ENCODE results near the gene CEP120. TPM values are rescaled to one million over a fixed set of nuclear protein-coding genes. Genes with fewer than 3 reads are reported as not detected.

CEP120 gene
- total and polyA plus RNA-seq, 2 experiments from 2014 or later, result 4.9 to 16.3 TPM

DNA sequence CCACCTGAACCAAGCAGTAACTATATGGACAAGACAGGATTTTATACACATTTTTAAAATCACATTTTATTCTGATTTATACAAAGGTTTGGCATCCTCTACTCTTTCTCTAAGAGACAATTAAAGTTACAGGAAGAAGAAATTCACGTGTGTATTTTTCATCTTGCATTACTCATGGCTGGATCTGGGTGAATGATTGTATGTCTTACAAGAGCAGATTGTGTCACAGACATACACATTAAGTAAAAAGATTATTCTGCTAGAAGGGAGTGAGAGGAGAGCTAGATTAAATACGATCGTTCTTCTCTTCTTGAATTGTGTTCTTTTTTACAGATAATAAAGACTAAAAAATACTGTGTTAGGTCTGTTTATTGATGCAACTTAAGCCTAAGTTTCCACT, 20.8 kb upstream of the CEP120 start:
- Mint-ChIP-seq H3K9me3 (no peaks in the 10 kb centered on the region), H3K4me3 (no peak overlapping the region)
- no peak for ATAC-seq

GRCh38 chr5:123441408-123441807, 18.2 kb upstream of the CEP120 start:
- H3K9me2 ChIP-seq (ENCODE audit: insufficient read depth), result no peaks in the 10 kb centered on the region
- no peaks in the 10 kb centered on the region for H3K4me1 ChIP-seq (ENCODE audit: insufficient read depth)
- no peak overlapping the region for H2AFZ ChIP-seq
- H3K79me2 ChIP-seq (replicated peaks; ENCODE audit: insufficient read depth), result no peaks in the 10 kb centered on the region
- no peaks in the 10 kb centered on the region for H3K27me3 ChIP-seq (ENCODE audit: insufficient read depth)
- peaks cover 7% of the 10 kb centered on the region for H3K4me1 Mint-ChIP-seq
- no peak overlapping the region for H3K27ac ChIP-seq (ENCODE audit: low read depth)
- H3K36me3 Mint-ChIP-seq (ENCODE audit: low read depth), result no peaks in the 10 kb centered on the region
- H3K4me3 Mint-ChIP-seq, result no peak overlapping the region
- H3K4me3 ChIP-seq, result no peak overlapping the region
- DNase-seq (ENCODE audit: low spot score) (no peak), ATAC-seq (no peak)
- H3K4me2 ChIP-seq, result no peak overlapping the region
- no peak overlapping the region for H3K27ac Mint-ChIP-seq
- H3K9me3 Mint-ChIP-seq, result no peaks in the 10 kb centered on the region
- H3K27me3 Mint-ChIP-seq (ENCODE audit: insufficient read depth, low read depth, poor library complexity), result peaks cover 1% of the 10 kb centered on the region
- H4K20me1 ChIP-seq (replicated peaks; ENCODE audit: insufficient read depth), result no peaks in the 10 kb centered on the region
- H3F3A ChIP-seq (replicated peaks; ENCODE audit: low read depth), result no peaks in the 10 kb centered on the region
- no peaks in the 10 kb centered on the region for H3K36me3 ChIP-seq (ENCODE audit: insufficient read depth)
- TF ChIP-seq, protein P1, sequence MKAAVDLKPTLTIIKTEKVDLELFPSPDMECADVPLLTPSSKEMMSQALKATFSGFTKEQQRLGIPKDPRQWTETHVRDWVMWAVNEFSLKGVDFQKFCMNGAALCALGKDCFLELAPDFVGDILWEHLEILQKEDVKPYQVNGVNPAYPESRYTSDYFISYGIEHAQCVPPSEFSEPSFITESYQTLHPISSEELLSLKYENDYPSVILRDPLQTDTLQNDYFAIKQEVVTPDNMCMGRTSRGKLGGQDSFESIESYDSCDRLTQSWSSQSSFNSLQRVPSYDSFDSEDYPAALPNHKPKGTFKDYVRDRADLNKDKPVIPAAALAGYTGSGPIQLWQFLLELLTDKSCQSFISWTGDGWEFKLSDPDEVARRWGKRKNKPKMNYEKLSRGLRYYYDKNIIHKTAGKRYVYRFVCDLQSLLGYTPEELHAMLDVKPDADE (IDR thresholded peaks at IDR 0.05), result no peak
- TF ChIP-seq EZH2phosphoT487 (IDR thresholded peaks at IDR 0.05; ENCODE audit: unreplicated experiment) (no peak), ZNF462 (CRISPR knock-in tag; IDR thresholded peaks at IDR 0.05) (no peak), POLR2AphosphoS5 (IDR thresholded peaks at IDR 0.05; ENCODE audit: low read depth) (no peak)

More for the DNA sequence above, 20.8 kb upstream of the CEP120 start:
- no peaks in the 10 kb centered on the region for H3K36me3 ChIP-seq (ENCODE audit: insufficient read depth)
- Mint-ChIP-seq H3K27me3 (ENCODE audit: insufficient read depth, low read depth, poor library complexity) (peaks cover 1% of the 10 kb centered on the region), H3K27ac (no peak overlapping the region), H3K36me3 (ENCODE audit: low read depth) (no peaks in the 10 kb centered on the region), H3K4me1 (peaks cover 4% of the 10 kb centered on the region; the same call in 2 of the 3 replicates)
- no peaks in the 10 kb centered on the region for H3K79me2 ChIP-seq (replicated peaks; ENCODE audit: insufficient read depth)
- DNase-seq (ENCODE audit: low spot score), result no peak
- no peak overlapping the region for H3K27ac ChIP-seq (ENCODE audit: low read depth)
- H2AFZ ChIP-seq, result no peak overlapping the region
- no peaks in the 10 kb centered on the region for H3F3A ChIP-seq (replicated peaks; ENCODE audit: low read depth)
- TF ChIP-seq CTCF (conservative IDR thresholded peaks at IDR 0.05; ENCODE audit: low read depth in 2 of 2) (no peak), EZH2phosphoT487 (IDR thresholded peaks at IDR 0.05; ENCODE audit: unreplicated experiment) (no peak), ZNF331 (CRISPR knock-in tag; IDR thresholded peaks at IDR 0.05; ENCODE audit: low read depth) (no peak), STAT1 (IDR thresholded peaks at IDR 0.05; ENCODE audit: unreplicated experiment) (no peak), NANOG (IDR thresholded peaks at IDR 0.05; ENCODE audit: borderline replicate concordance) (no peak), CREB1 (CRISPR knock-in tag; IDR thresholded peaks at IDR 0.05; ENCODE audit: low read depth) (no peak), ZNF114 (CRISPR knock-in tag; IDR thresholded peaks at IDR 0.05) (no peak), EZH2 (IDR thresholded peaks at IDR 0.05; ENCODE audit: low read depth, unreplicated experiment) (no peak)
- no peaks in the 10 kb centered on the region for H3K27me3 ChIP-seq (ENCODE audit: insufficient read depth)
- H3K4me2 ChIP-seq, result no peak overlapping the region
- no peak overlapping the region for H3K4me3 ChIP-seq
- H4K20me1 ChIP-seq (replicated peaks; ENCODE audit: insufficient read depth), result no peaks in the 10 kb centered on the region
- no peaks in the 10 kb centered on the region for H3K4me1 ChIP-seq (ENCODE audit: insufficient read depth)
- no peaks in the 10 kb centered on the region for H3K9me2 ChIP-seq (ENCODE audit: insufficient read depth)

All from GM23338 (cell line).